CD4-positive, CD25-positive, alpha-beta regulatory T cell (primary cell): ENCODE measurements around the gene SMAP2. TPM values are rescaled to one million over a fixed set of nuclear protein-coding genes. Genes with fewer than 3 reads are reported as not detected.
"Not testable (repeated sequence)": the region's sequence is repeated elsewhere in the genome, so short reads cannot be mapped to it uniquely, and the experiment has no call there.

ENCODE experiments used
- ATAC-seq, 2 donors: fragments of 150-1000 bp; cut with Tn5 transposase; one replicate each; pipeline ENCODE4 v1.10.0; 2021; ENCODE audit warnings: low read depth in 2 of 2, moderate number of reproducible peaks in 2 of 2, moderate library complexity in 1 of 2
- DNase-seq, 3 donors: peaks; one replicate each; pipeline versions ENCODE4 v3.0.0 to v3.0.0-alpha.2; 2012 to 2022; ENCODE audit warnings: mixed read lengths in 1 of 3
- H3K27ac ChIP-seq: one replicate; pipeline ENCODE4 v1.7.0; 2013; ENCODE audit warnings: mild to moderate bottlenecking, low read length; ENCODE audit not compliant: insufficient read depth, poor library complexity, severe bottlenecking
- H3K27me3 ChIP-seq: one replicate; pipeline ENCODE4 v1.7.0; 2013; ENCODE audit warnings: low read length; ENCODE audit not compliant: control insufficient read depth, insufficient read depth
- H3K36me3 ChIP-seq: one replicate; pipeline ENCODE4 v1.7.0; 2013; ENCODE audit warnings: mild to moderate bottlenecking, low read length, moderate library complexity; ENCODE audit not compliant: control insufficient read depth, insufficient read depth
- H3K4me1 ChIP-seq: 2 replicates; pipeline ENCODE4 v1.7.0; 2013; ENCODE audit warnings: mild to moderate bottlenecking, low read length; ENCODE audit not compliant: insufficient read depth, control insufficient read depth, poor library complexity, severe bottlenecking
- H3K4me3 ChIP-seq: one replicate; pipeline ENCODE4 v1.7.0; 2013; ENCODE audit warnings: low read depth, mild to moderate bottlenecking, low read length, moderate library complexity
- H3K9me3 ChIP-seq, 2 experiments: 1 replicate in 1 of 2; 2 replicates in 1 of 2; pipeline ENCODE4 v1.7.0; 2013; ENCODE audit warnings: low read length in 2 of 2, mild to moderate bottlenecking in 1 of 2, moderate library complexity in 1 of 2; ENCODE audit not compliant: control insufficient read depth in 2 of 2
- H3K27ac Mint-ChIP-seq, 3 donors: one replicate each; pipeline ENCODE4 v1.8.0; 2020 to 2022; ENCODE audit warnings: mild to moderate bottlenecking in 3 of 3, mixed read lengths in 3 of 3, moderate library complexity in 2 of 3
- H3K27me3 Mint-ChIP-seq: one replicate; pipeline ENCODE4 v1.8.0; 2022; ENCODE audit warnings: mild to moderate bottlenecking, mixed read lengths
- H3K36me3 Mint-ChIP-seq: one replicate; pipeline ENCODE4 v1.8.0; 2020; ENCODE audit warnings: mixed read lengths
- H3K4me1 Mint-ChIP-seq, 4 donors: one replicate each; pipeline ENCODE4 v1.8.0; 2020 to 2022; ENCODE audit warnings: mixed read lengths in 4 of 4, mild to moderate bottlenecking in 1 of 4
- H3K4me3 Mint-ChIP-seq, 4 donors: one replicate each; pipeline ENCODE4 v1.8.0; 2020 to 2022; ENCODE audit warnings: mild to moderate bottlenecking in 4 of 4, mixed read lengths in 4 of 4, moderate library complexity in 3 of 4
- H3K9me3 Mint-ChIP-seq, 7 donors: one replicate each; pipeline ENCODE4 v1.8.0; 2020 to 2022; ENCODE audit warnings: mixed read lengths in 7 of 7, mild to moderate bottlenecking in 3 of 7, moderate library complexity in 2 of 7
- polyA plus RNA-seq, 4 donors: library from polyadenylated mRNA; unstranded; fragments of 300-500 nt; fragmentation: Illumina TruSeq; gene quantifications; one replicate each; pipeline ENCODE4 v1.2.3, GENCODE V29; 2021
- total RNA-seq: library from RNA; stranded (reverse); gene quantifications from one replicate; pipeline ENCODE4 v1.2.3, GENCODE V29; 2022

The SMAP2 gene
- total RNA-seq (341 TPM), polyA plus RNA-seq (100 to 1,000 TPM; 297 to 472 (median 407) TPM)

GRCh38 chr1:40373323-40374283, at the start of gene SMAP2:
Gene SMAP2, plus strand, starts transcription at chr1:40373727. Its CDS starts 394 bp downstream, at chr1:40374121.
- peaks cover 29% of the 10 kb centered on the region for H3K36me3 Mint-ChIP-seq
- H3K4me1 Mint-ChIP-seq = peaks cover 20 to 56% (median 30%) of the 10 kb centered on the region in 4 donors

GRCh38 chr1:40331403-40331802, 42.1 kb upstream of the SMAP2 start:
- not testable (repeated sequence) for H3K36me3 ChIP-seq, H3K27ac ChIP-seq, H3K27me3 ChIP-seq, H3K4me3 Mint-ChIP-seq, ATAC-seq, H3K9me3 Mint-ChIP-seq, DNase-seq, H3K27me3 Mint-ChIP-seq, H3K4me3 ChIP-seq, H3K36me3 Mint-ChIP-seq, H3K27ac Mint-ChIP-seq, H3K4me1 ChIP-seq, H3K9me3 ChIP-seq, H3K4me1 Mint-ChIP-seq

More at GRCh38 chr1:40373323-40374283, at the start of gene SMAP2:
- Mint-ChIP-seq H3K4me3 (peak within 1 kb of the TSS; percentile 98 to 100 (median 98)), H3K27ac (peak within 1 kb of the TSS; percentile 98 to 99 (median 99)), H3K9me3 (peaks cover 0 to 4% (median 0%) of the 10 kb centered on the region in 7 donors), H3K27me3 (peaks cover 5% of the 10 kb centered on the region)
- H3K27me3 ChIP-seq = no peaks in the 10 kb centered on the region
- peak; percentile 88 for ATAC-seq
- H3K27ac ChIP-seq = peak within 1 kb of the TSS; percentile 99
- H3K36me3 ChIP-seq = peaks cover 15% of the 10 kb centered on the region
- H3K9me3 ChIP-seq = no peaks in the 10 kb centered on the region
- DNase-seq = peak; percentile 93 to 97 (median 95)
- peak within 1 kb of the TSS; percentile 100 for H3K4me3 ChIP-seq
- H3K4me1 ChIP-seq = peaks cover 44% of the 10 kb centered on the region

GRCh38 chr1:40332695-40333094, 40.8 kb upstream of the SMAP2 start:
- Mint-ChIP-seq H3K4me3 (no peak overlapping the region), H3K27me3 (peaks cover 5% of the 10 kb centered on the region), H3K36me3 (no peaks in the 10 kb centered on the region), H3K9me3 (peaks cover 0 to 2% (median 0%) of the 10 kb centered on the region in 7 donors), H3K4me1 (peaks cover 0 to 4% (median 0%) of the 10 kb centered on the region in 4 donors), H3K27ac (no peak overlapping the region)
- no peaks in the 10 kb centered on the region for H3K4me1 ChIP-seq
- H3K27ac ChIP-seq = no peak overlapping the region
- H3K36me3 ChIP-seq = no peaks in the 10 kb centered on the region
- H3K27me3 ChIP-seq = no peaks in the 10 kb centered on the region
- no peak for ATAC-seq
- DNase-seq = no peak
- no peak overlapping the region for H3K4me3 ChIP-seq
- peaks cover 0 to 1% of the 10 kb centered on the region in 2 experiments for H3K9me3 ChIP-seq

DNA sequence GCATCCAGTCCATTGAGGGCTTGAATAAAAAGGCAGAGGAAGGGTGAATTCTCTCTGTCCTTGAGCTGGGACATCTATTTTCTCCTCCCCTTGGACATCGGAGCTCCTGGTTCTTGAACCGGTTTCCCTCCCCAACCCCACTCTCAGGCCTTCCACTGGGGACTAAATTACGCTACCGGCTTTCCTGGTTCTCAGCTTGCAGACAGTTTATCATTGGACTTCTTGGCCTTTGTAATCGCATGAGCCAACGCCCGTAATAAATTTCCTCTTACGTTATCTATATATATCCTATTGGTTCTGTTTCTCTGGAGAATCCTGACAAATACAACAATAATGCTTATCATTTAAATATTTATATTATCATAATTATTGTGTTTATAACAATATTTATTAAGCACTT, 36.1 kb upstream of the SMAP2 start:
- Mint-ChIP-seq H3K27ac (no peak overlapping the region), H3K9me3 (peaks cover 0 to 7% (median 0%) of the 10 kb centered on the region in 7 donors), H3K36me3 (no peaks in the 10 kb centered on the region), H3K27me3 (no peaks in the 10 kb centered on the region), H3K4me1 (peaks cover 14 to 31% (median 29%) of the 10 kb centered on the region in 4 donors), H3K4me3 (no peak overlapping the region)
- Histone ChIP-seq H3K4me3 (no peak overlapping the region), H3K27ac (no peak overlapping the region), H3K27me3 (no peaks in the 10 kb centered on the region), H3K4me1 (peaks cover 22% of the 10 kb centered on the region), H3K9me3 (no peaks in the 10 kb centered on the region), H3K36me3 (no peaks in the 10 kb centered on the region)
- no peak for DNase-seq
- no peak for ATAC-seq

- peak; percentile 83 to 87 for ATAC-seq
- Histone ChIP-seq H3K27me3 (no peaks in the 10 kb centered on the region), H3K4me1 (peaks cover 28% of the 10 kb centered on the region), H3K27ac (no peak overlapping the region), H3K36me3 (no peaks in the 10 kb centered on the region), H3K4me3 (peak overlapping the region; percentile 73), H3K9me3 (no peaks in the 10 kb centered on the region)
- peak; percentile 78 to 92 (median 87) for DNase-seq
- Mint-ChIP-seq H3K27me3 (no peaks in the 10 kb centered on the region), H3K4me1 (peaks cover 14 to 45% (median 38%) of the 10 kb centered on the region in 4 donors), H3K36me3 (no peaks in the 10 kb centered on the region), H3K4me3 (peak overlapping the region in 3 of 4 donors; percentile 6 to 66 (median 37)), H3K27ac (peak overlapping the region; percentile 9 to 77 (median 63)), H3K9me3 (peaks cover 0 to 9% (median 0%) of the 10 kb centered on the region in 7 donors)
Observed at GRCh38 chr1:40338745-40339419, 34.6 kb upstream of the SMAP2 start.

- Mint-ChIP-seq H3K4me3 (peak overlapping the region in 1 of 4 donors; percentile 32), H3K27ac (peak overlapping the region in 2 of 3 donors; percentile 63 to 79), H3K9me3 (peaks cover 0 to 9% (median 0%) of the 10 kb centered on the region in 7 donors), H3K27me3 (no peaks in the 10 kb centered on the region), H3K4me1 (peaks cover 14 to 53% (median 46%) of the 10 kb centered on the region in 4 donors), H3K36me3 (no peaks in the 10 kb centered on the region)
- ATAC-seq (no peak), DNase-seq (no peak)
- no peaks in the 10 kb centered on the region for H3K36me3 ChIP-seq
- no peak overlapping the region for H3K4me3 ChIP-seq
- H3K27ac ChIP-seq = no peak overlapping the region
- no peaks in the 10 kb centered on the region for H3K27me3 ChIP-seq
- H3K9me3 ChIP-seq = no peaks in the 10 kb centered on the region
- peaks cover 36% of the 10 kb centered on the region for H3K4me1 ChIP-seq
Observed at GRCh38 chr1:40339420-40340323, 33.9 kb upstream of the SMAP2 start.
